ENCODE results near the gene PCSK2. TPM values are rescaled to one million over a fixed set of nuclear protein-coding genes. Genes with fewer than 3 reads are reported as not detected.

Gene PCSK2
- total and polyA plus RNA-seq, 2 of the 8 experiments (the other 6 are each of a cell fraction or from before 2014, with no cell fraction given) = 1.9 to 4.2 TPM

- CTCF ChIA-PET (ENCODE audit: partially characterized antibody) = interaction anchor here (0.9 to 3.0 kb wide), 3 partner anchors 14 to 424 kb away, joined by 3 to 16 read pairs (median 3); no protein-coding TSS in a partner anchor
These were observed 357 bp downstream of the PCSK2 start for GRCh38 chr20:17227219-17227575.

More at GRCh38 chr20:17227219-17227575, 357 bp downstream of the PCSK2 start:
- Histone ChIP-seq H4K20me1 (replicated peaks in 1 of 2; ENCODE audit: control insufficient read depth in 1 of 2, insufficient read depth in 2 of 2, low read length in 2 of 2) (no peaks in the 10 kb centered on the region), H4K5ac (ENCODE audit: insufficient read length, low read depth, low read length) (no peak overlapping the region), H2AK5ac (ENCODE audit: low read depth, low read length) (no peak overlapping the region), H3K23ac (ENCODE audit: insufficient read length) (no peak overlapping the region), H3K23me2 (ENCODE audit: low read depth, low read length) (peaks cover 22% of the 10 kb centered on the region; the same call in 1 of the 2 replicates), H2BK12ac (ENCODE audit: low read depth, low read length) (no peak overlapping the region), H3K36me3 (ENCODE audit: control insufficient read depth in 2 of 4, insufficient read depth in 4 of 4, low read length in 3 of 4) (no peaks in the 10 kb centered on the region), H3K4ac (replicated peaks; ENCODE audit: insufficient read length, low read depth, low read length) (no peak overlapping the region), H2AFZ (ENCODE audit: low read length) (no peak overlapping the region), H3K79me1 (ENCODE audit: low read depth, low read length) (no peaks in the 10 kb centered on the region), H2BK5ac (ENCODE audit: low read depth, low read length) (no peak overlapping the region), H2BK15ac (ENCODE audit: low read length) (no peak overlapping the region), H3K18ac (ENCODE audit: extremely low read depth, low read length) (no peak overlapping the region), H3K27ac (ENCODE audit: low read depth, low read length) (no peak overlapping the region), H3K9me3 (ENCODE audit: insufficient read depth in 2 of 2, low read depth in 1 of 2, low read length in 1 of 2) (no peaks in the 10 kb centered on the region), H3K56ac (replicated peaks; ENCODE audit: insufficient read length, low read depth, low read length) (no peak overlapping the region), H3K14ac (ENCODE audit: insufficient read length) (no peak overlapping the region), H3K4me1 (replicated peaks in 1 of 4; ENCODE audit: control insufficient read depth in 3 of 4, insufficient read depth in 4 of 4, low read length in 3 of 4) (peaks cover 3 to 16% (median 11%) of the 10 kb centered on the region in 4 experiments), H2BK20ac (ENCODE audit: low read length) (no peak overlapping the region), H3K4me3 (ENCODE audit: extremely low read depth in 1 of 4, insufficient read depth in 2 of 4, low read depth in 3 of 4, low read length in 4 of 4) (peak overlapping the region; percentile 46 to 65 (median 62)), H3K4me2 (ENCODE audit: insufficient read depth in 1 of 2, low read depth in 2 of 2, low read length in 2 of 2) (peak overlapping the region; percentile 96), H4K91ac (replicated peaks; ENCODE audit: insufficient read length, low read length) (no peak overlapping the region), H2BK120ac (replicated peaks; ENCODE audit: low read depth, low read length) (no peak overlapping the region), H3K79me2 (ENCODE audit: control insufficient read depth in 1 of 2, insufficient read depth in 2 of 2, low read length in 2 of 2) (no peaks in the 10 kb centered on the region), H4K8ac (ENCODE audit: extremely low read depth, insufficient read depth, low read length) (no peak overlapping the region), H3K27me3 (replicated peaks in 1 of 4; ENCODE audit: control insufficient read depth in 3 of 4, extremely low read depth in 1 of 4, insufficient read depth in 3 of 4, low read length in 3 of 4) (peaks cover 1 to 33% (median 29%) of the 10 kb centered on the region in 4 experiments), H3K9ac (replicated peaks in 1 of 4; ENCODE audit: extremely low read depth in 1 of 4, low read depth in 3 of 4, low read length in 3 of 4) (no peak overlapping the region)
- no peak for FAIRE-seq
- peak in 1 of 2 experiments; percentile 48 for DNase-seq (ENCODE audit: low read depth in 1 of 2, low spot score in 2 of 2)
- 4% methylated on average over 13 of the region's 17 CpGs; no CpG with 5 or more reads in 1 of the 2 experiments for WGBS, 2 experiments (ENCODE audit: extremely low coverage in 1 of 2, insufficient coverage in 1 of 2, insufficient read length in 1 of 2, insufficient replicate concordance in 2 of 2, low coverage in 1 of 2, low lambda C conversion rate in 2 of 2, missing lambda C conversion rate in 1 of 2)
- TF ChIP-seq KDM4A (IDR thresholded peaks at IDR 0.05; ENCODE audit: low read depth, low read length, severe bottlenecking) (peak; percentile 22), USF2 (IDR thresholded peaks at IDR 0.05; ENCODE audit: low read length) (no peak), MAX (IDR thresholded peaks at IDR 0.05) (no peak)
- POLR2A ChIA-PET (ENCODE audit: partially characterized antibody) = no interaction called here

All from H1 (cell line).